Vagina (tissue), 2 donors: ENCODE measurements around the gene CHD5. TPM values are rescaled to one million over a fixed set of nuclear protein-coding genes. Genes with fewer than 3 reads are reported as not detected.

ENCODE experiments used
- DNase-seq, 2 donors: peaks; one replicate each; pipeline ENCODE4 v3.0.0-alpha.2; 2017; ENCODE audit errors: extremely low spot score in 2 of 2
- H3K27ac ChIP-seq: fragments of 200-600 bp; sonication (generic); one replicate; pipeline ENCODE4 v1.5.1; 2019
- H3K27me3 ChIP-seq: fragments of 200-600 bp; sonication (generic); one replicate; pipeline ENCODE4 v1.5.1; 2019
- H3K36me3 ChIP-seq, 2 donors: fragments of 200-600 bp; sonication (generic); one replicate each; pipeline ENCODE4 v1.5.1; 2017 to 2019
- H3K4me1 ChIP-seq: fragments of 200-600 bp; sonication (generic); one replicate; pipeline ENCODE4 v1.5.1; 2019
- H3K4me3 ChIP-seq, 2 donors: fragments of 200-600 bp; sonication (generic); 1 replicate in 1 of 2; 2 replicates in 1 of 2; pipeline ENCODE4 v1.5.1; 2016 to 2019
- H3K9me3 ChIP-seq: fragments of 200-600 bp; sonication (generic); one replicate; pipeline ENCODE4 v1.5.1; 2019
- POLR2A ChIP-seq, 2 donors: fragments of 450-650 bp; IDR thresholded peaks; one replicate each; pipeline ENCODE4 v1.6.1; 2017; ENCODE audit warnings: antibody characterized with exemption in 2 of 2, mild to moderate bottlenecking in 2 of 2, moderate library complexity in 2 of 2
- POLR2AphosphoS5 ChIP-seq, 2 donors: sonication (generic); formaldehyde crosslinking; IDR thresholded peaks; one replicate each; pipeline ENCODE4 v1.9.0; 2017; ENCODE audit warnings: antibody characterized with exemption in 2 of 2, mild to moderate bottlenecking in 2 of 2, low read depth in 1 of 2; ENCODE audit not compliant: insufficient read depth in 1 of 2
- intact Hi-C: fragments of 100-400 bp; cut with DNase I; formaldehyde crosslinking; loops from one replicate; pipeline ENCODE4 v1.15.1; 2023
- total RNA-seq: library from RNA; depleted of rRNA; stranded (reverse); fragments of >200 nt; gene quantifications from one replicate; pipeline ENCODE4 v1.2.3, GENCODE V29; 2016
- TF ChIP-seq, protein P1 (sequence below), 3 experiments: fragments of 450-650 bp in 2 of 3; fragments of 200-600 bp in 1 of 3; sonication (generic) in 1 of 3; IDR thresholded peaks; one replicate each; pipeline ENCODE4 v1.5.1; 2017 to 2019; ENCODE audit warnings: antibody characterized with exemption in 3 of 3, mild to moderate bottlenecking in 2 of 3, moderate library complexity in 2 of 3

Gene CHD5
- total RNA-seq, 1 donor from 2014 or later: 2.0 TPM

DNA sequence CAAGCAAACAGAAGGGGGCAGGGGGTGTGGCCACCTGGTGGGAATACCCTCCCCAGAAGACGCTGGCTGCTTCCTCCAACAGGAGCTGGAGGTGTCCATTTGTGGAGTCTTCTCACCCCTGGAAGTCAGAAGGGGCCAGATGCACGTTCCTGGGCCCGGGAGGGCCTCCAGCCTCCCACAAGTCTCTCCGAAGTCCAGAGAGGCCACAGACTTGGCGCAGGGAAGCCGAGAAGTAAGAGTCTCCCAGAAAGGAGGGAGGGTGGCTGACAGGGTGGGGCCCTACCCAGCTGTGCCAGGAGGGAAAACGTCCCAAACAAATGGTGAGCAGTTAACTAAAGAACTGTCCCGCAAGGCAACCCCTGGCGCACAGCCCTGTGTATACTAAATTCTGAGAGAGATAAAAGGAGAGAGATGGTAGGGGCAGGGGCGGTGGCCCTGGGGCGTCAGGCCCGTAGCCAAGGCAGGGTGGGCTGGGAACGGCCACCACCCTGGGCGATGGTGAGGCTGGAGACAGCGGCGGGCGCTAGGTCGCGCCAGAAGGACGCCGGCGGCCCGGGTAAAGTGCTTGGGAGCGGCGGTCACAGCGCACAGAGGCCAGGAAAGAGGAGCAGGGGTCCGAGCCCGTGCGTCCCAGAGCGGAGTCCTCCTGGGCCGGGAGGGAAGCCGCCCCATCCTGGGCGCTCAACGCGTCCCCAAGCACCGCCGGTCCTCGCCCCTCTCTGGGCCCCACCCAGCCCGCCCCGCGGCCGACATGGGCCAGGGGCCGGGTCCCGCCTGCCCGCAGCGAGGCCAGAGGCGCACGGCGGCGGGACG lies 1.2 kb downstream of the CHD5 start:
- Histone ChIP-seq H3K27me3 (no peaks in the 10 kb centered on the region), H3K4me3 (peak overlapping the region; percentile 28 to 42), H3K4me1 (peaks cover 23% of the 10 kb centered on the region), H3K9me3 (no peaks in the 10 kb centered on the region), H3K27ac (no peak overlapping the region), H3K36me3 (no peaks in the 10 kb centered on the region)
- TF ChIP-seq POLR2A (IDR thresholded peaks at IDR 0.05) (no peak), POLR2AphosphoS5 (IDR thresholded peaks at IDR 0.05; ENCODE audit: insufficient read depth in 1 of 2, low read depth in 1 of 2) (no peak)
- TF ChIP-seq, protein P1, sequence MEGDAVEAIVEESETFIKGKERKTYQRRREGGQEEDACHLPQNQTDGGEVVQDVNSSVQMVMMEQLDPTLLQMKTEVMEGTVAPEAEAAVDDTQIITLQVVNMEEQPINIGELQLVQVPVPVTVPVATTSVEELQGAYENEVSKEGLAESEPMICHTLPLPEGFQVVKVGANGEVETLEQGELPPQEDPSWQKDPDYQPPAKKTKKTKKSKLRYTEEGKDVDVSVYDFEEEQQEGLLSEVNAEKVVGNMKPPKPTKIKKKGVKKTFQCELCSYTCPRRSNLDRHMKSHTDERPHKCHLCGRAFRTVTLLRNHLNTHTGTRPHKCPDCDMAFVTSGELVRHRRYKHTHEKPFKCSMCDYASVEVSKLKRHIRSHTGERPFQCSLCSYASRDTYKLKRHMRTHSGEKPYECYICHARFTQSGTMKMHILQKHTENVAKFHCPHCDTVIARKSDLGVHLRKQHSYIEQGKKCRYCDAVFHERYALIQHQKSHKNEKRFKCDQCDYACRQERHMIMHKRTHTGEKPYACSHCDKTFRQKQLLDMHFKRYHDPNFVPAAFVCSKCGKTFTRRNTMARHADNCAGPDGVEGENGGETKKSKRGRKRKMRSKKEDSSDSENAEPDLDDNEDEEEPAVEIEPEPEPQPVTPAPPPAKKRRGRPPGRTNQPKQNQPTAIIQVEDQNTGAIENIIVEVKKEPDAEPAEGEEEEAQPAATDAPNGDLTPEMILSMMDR (IDR thresholded peaks at IDR 0.05): no peak
- intact Hi-C loops: no loop called here
- DNase-seq: no peak

DNA sequence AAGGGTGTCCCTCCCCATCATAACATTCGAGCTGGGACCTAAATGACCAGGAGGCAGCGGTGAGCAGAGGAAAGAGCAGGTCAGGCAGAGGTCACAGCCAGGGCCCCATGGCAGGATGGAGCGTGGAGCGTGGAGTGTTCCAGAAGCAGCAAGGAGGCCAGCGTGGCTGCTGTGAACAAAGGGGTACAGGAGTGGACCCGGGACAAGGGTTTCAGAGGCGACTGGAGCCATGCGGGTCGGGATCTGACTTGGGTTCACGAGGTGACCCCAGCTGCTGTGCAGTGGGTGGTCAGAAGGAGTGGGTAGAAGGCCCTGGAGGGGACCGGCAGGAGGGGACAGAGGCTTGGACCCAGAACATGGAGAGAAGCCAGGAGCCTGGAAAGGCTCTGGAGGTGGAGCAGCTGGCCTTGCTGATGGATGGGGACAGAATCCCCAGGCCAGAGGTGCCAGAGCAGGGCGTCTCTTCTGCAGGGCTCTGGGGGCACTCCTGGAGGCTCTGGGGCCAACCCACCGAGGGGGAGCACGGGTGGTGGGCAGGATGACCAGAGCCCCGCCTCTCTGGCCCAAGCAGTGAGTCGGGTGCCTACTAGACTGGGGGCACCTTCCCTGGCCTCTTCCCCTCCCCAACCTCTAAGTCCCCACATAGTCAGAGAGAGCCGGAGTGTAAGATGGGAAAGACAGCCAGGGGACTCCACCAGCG lies 2.3 kb downstream of the CHD5 start:
- no peak for DNase-seq
- intact Hi-C loops: no loop called here
- Histone ChIP-seq H3K4me3 (no peak overlapping the region), H3K27me3 (no peaks in the 10 kb centered on the region), H3K4me1 (peaks cover 23% of the 10 kb centered on the region), H3K36me3 (no peaks in the 10 kb centered on the region), H3K9me3 (no peaks in the 10 kb centered on the region), H3K27ac (no peak overlapping the region)
- TF ChIP-seq POLR2A (IDR thresholded peaks at IDR 0.05) (no peak), POLR2AphosphoS5 (IDR thresholded peaks at IDR 0.05; ENCODE audit: insufficient read depth in 1 of 2, low read depth in 1 of 2) (no peak)
- TF ChIP-seq, protein P1 (IDR thresholded peaks at IDR 0.05): no peak

DNA sequence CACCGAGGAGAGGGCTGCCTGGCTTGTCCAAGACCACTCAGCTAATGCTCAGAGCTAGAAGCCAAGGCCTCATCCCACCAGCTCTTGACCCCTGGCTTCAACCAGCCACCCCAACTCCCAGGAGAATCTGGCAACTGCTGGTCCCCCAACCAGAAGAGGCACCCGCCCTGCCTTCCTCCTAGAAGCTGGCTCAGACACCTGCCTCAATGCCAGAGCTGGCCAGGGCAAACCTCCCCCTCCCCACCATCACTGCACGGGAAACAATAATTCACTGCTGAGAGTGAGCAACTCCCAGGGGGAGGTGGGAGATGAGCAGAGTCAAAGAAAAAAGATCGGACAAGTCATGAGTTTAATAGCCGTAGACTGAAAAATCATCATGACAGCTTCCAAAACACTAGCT lies 3.3 kb downstream of the CHD5 start:
- peaks cover 23% of the 10 kb centered on the region for H3K4me1 ChIP-seq
- TF ChIP-seq POLR2AphosphoS5 (IDR thresholded peaks at IDR 0.05; ENCODE audit: insufficient read depth in 1 of 2, low read depth in 1 of 2) (no peak), POLR2A (IDR thresholded peaks at IDR 0.05) (no peak)
- TF ChIP-seq, protein P1 (IDR thresholded peaks at IDR 0.05): no peak
- no peaks in the 10 kb centered on the region for H3K27me3 ChIP-seq
- no peak overlapping the region for H3K27ac ChIP-seq
- intact Hi-C loops: no loop called here
- H3K36me3 ChIP-seq: no peaks in the 10 kb centered on the region
- no peaks in the 10 kb centered on the region for H3K9me3 ChIP-seq
- DNase-seq: no peak
- H3K4me3 ChIP-seq: no peak overlapping the region

DNA sequence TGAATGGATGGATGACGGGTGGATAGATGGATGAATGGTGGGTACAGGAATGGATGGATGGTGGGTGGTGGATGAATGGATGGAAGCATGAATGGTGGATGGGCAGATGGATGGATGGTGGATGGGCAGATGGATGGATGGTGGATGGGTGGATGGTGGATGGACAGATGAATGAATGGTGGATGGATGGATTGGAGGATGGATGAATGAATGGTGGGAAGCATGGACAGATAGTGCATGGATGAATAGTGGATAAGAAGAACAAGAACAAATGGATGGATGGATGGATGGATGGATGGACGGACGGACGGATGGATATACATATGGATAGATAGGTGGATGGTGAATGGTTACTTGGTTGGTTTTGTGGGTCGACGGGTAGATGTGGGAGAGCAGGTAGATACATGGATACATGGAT lies 4.7 kb downstream of the CHD5 start:
- Histone ChIP-seq H3K36me3 (no peaks in the 10 kb centered on the region), H3K4me3 (no peak overlapping the region), H3K9me3 (no peaks in the 10 kb centered on the region), H3K27ac (no peak overlapping the region), H3K4me1 (peaks cover 11% of the 10 kb centered on the region), H3K27me3 (no peaks in the 10 kb centered on the region)
- TF ChIP-seq POLR2AphosphoS5 (IDR thresholded peaks at IDR 0.05; ENCODE audit: insufficient read depth in 1 of 2, low read depth in 1 of 2) (no peak), POLR2A (IDR thresholded peaks at IDR 0.05) (no peak)
- intact Hi-C loops: no loop called here
- no peak for DNase-seq

DNA sequence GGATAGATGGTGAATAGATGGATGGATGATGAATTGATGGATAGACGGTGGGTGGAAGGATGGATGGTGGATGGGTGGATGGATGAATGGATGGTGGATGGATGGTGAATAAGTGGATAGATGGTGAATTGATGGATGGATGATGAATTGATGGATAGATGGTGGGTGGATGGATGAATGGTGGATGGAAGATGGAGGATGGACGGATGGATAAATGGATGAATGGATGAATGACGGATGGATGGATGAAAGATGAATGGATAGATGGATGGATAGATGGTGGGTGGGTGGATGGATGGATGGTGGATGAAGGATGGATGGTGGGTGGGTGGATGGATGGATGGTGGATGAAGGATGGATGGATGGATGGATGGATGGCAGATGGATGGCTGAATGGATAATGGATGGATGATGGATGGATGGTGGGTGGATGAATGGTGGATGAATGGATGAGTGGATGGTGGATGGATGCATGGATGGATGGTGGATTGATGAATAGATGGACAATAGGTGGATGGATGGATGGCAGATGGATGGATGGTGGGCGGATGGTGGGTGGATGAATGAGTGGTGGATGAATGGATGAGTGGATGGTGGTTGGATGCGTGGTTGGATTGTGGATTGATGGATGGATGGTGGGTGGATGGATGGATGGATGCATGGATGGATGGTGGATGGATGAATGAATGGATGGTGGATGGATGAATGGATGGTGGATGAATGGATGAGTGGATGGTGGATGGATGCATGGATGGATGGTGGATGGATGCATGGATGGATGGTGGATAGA lies 5.3 kb downstream of the CHD5 start:
- no peaks in the 10 kb centered on the region for H3K36me3 ChIP-seq
- H3K9me3 ChIP-seq: no peaks in the 10 kb centered on the region
- no peak for DNase-seq
- intact Hi-C loops: no loop called here
- peaks cover 11% of the 10 kb centered on the region for H3K4me1 ChIP-seq
- H3K27me3 ChIP-seq: no peaks in the 10 kb centered on the region
- TF ChIP-seq POLR2A (IDR thresholded peaks at IDR 0.05) (no peak), POLR2AphosphoS5 (IDR thresholded peaks at IDR 0.05; ENCODE audit: insufficient read depth in 1 of 2, low read depth in 1 of 2) (no peak)
- TF ChIP-seq, protein P1 (IDR thresholded peaks at IDR 0.05): no peak
- H3K4me3 ChIP-seq: no peak overlapping the region
- no peak overlapping the region for H3K27ac ChIP-seq
